HUES48 (cell line): ENCODE data around the gene ALX4.

ENCODE experiments used
- H3K27ac ChIP-seq: one replicate; pipeline ENCODE4 v1.7.0; 2013; ENCODE audit warnings: low read depth, low read length, inconsistent platforms
- H3K27me3 ChIP-seq: 2 replicates; pipeline ENCODE4 v1.6.1; 2013; ENCODE audit warnings: mild to moderate bottlenecking, low read length; ENCODE audit not compliant: control insufficient read depth, insufficient read depth
- H3K36me3 ChIP-seq: 2 replicates; pipeline ENCODE4 v1.6.1; 2013; ENCODE audit warnings: low read length; ENCODE audit not compliant: control insufficient read depth, insufficient read depth
- H3K4me1 ChIP-seq: 2 replicates; pipeline ENCODE4 v1.6.1; 2013; ENCODE audit warnings: mild to moderate bottlenecking, low read length; ENCODE audit not compliant: control insufficient read depth, insufficient read depth
- H3K4me3 ChIP-seq: 2 replicates; pipeline ENCODE4 v1.5.1; 2013; ENCODE audit warnings: mild to moderate bottlenecking, low read depth, low read length
- H3K9ac ChIP-seq: 2 replicates; pipeline ENCODE4 v1.6.1; 2013; ENCODE audit warnings: mild to moderate bottlenecking, low read depth, low read length, moderate library complexity
- H3K9me3 ChIP-seq: 2 replicates; pipeline ENCODE4 v1.6.1; 2013; ENCODE audit warnings: low read length; ENCODE audit not compliant: control insufficient read depth, insufficient read depth

ALX4 gene

DNA sequence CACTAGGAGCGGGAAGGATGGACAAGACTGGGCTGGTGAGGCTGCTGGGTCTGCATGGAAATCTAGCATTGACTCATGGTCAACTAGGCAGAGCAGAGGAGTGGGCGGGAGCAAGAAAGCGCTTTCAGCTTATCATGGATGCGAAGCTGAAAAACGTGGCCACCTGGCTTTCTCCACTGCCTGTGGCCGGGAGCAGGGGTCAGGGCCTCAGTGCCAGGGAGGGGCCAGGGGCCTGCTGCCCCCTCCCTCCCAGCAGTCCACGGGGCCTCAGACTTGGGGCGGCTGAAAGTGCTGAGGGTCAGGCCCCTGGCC, 45.5 kb downstream of the ALX4 start:
- no peaks in the 10 kb centered on the region for H3K4me1 ChIP-seq
- no peak overlapping the region for H3K4me3 ChIP-seq
- no peaks in the 10 kb centered on the region for H3K36me3 ChIP-seq
- H3K9ac ChIP-seq = no peak overlapping the region
- H3K9me3 ChIP-seq = no peaks in the 10 kb centered on the region
- no peaks in the 10 kb centered on the region for H3K27me3 ChIP-seq
- no peak overlapping the region for H3K27ac ChIP-seq

DNA sequence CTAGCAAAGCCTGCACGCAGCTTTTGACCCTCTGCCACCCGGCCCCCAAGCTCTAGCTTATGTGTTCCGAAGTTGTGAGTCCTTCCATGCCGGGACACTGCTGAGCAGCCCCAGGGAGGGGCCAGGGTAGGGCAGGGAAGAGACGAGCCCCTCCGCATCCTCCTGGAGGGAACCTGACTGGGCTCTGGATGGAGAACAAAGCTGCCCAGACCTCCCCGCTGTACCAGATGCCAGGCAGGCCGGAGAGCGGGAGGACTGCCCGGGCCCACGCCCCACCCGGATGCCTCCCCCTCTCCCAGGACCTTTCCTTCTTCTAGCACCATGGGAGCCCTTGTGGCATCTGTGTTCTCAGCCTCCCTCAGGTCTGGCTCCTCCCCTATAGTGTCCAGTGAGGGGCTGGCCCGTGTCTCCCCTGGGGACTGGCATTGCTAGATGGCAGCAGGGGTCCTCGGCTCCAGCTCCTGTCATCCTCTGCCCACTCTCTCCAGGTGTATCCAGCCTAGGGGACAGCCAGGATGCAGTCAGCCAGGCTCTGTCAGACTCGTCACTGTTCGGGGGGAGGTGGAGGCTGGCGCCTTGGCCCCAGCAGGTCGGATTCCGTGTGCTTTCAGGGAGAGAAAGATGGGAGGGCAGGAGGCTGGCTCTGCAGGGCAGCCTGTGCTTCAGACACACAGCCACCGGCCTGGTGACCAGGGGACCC, 46.1 kb downstream of the ALX4 start:
- Histone ChIP-seq H3K4me3 (no peak overlapping the region), H3K9me3 (no peaks in the 10 kb centered on the region), H3K27ac (no peak overlapping the region), H3K9ac (no peak overlapping the region), H3K36me3 (no peaks in the 10 kb centered on the region), H3K4me1 (no peaks in the 10 kb centered on the region), H3K27me3 (no peaks in the 10 kb centered on the region)

DNA sequence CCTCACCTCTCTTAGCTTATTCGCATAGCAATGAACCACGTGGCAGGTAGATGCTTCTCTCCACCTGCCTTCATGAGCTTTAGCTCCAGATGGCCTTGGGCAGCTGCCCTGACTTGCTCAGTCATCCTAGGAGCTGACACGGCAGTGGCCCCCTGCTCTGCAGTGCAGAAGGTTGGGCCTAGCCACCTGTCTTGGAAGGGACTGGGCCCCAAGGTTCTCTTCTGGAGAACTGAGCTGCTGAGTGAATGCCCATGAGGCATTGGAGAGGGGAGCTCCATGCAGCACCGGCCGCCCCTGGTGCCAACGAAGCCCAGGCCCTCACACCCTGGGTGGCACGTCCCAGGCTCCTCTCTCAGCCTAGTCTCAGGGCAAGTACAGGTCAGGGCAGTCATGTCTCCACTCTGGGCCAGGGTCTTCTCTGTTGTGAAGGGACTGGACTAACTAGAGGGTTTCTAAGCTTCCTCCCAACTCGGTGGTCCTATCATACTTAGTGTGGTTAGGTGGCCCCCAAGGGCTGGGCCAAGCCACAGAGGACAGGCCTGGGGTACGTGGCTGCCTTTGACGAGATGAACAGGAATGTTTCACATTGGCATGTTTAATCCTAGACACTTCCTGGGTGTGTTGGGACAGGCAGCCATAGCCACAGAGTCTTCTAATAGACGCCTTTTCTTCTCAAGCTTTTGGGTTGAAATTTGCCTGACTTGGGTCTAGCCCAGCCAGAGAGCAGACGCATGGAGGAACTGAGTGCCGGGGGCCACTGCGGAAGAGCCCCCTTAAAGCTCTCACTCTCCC, 47.9 kb downstream of the ALX4 start:
- H3K4me1 ChIP-seq = no peaks in the 10 kb centered on the region
- no peaks in the 10 kb centered on the region for H3K27me3 ChIP-seq
- H3K9me3 ChIP-seq = no peaks in the 10 kb centered on the region
- no peaks in the 10 kb centered on the region for H3K36me3 ChIP-seq
- no peak overlapping the region for H3K4me3 ChIP-seq
- no peak overlapping the region for H3K27ac ChIP-seq
- no peak overlapping the region for H3K9ac ChIP-seq

DNA sequence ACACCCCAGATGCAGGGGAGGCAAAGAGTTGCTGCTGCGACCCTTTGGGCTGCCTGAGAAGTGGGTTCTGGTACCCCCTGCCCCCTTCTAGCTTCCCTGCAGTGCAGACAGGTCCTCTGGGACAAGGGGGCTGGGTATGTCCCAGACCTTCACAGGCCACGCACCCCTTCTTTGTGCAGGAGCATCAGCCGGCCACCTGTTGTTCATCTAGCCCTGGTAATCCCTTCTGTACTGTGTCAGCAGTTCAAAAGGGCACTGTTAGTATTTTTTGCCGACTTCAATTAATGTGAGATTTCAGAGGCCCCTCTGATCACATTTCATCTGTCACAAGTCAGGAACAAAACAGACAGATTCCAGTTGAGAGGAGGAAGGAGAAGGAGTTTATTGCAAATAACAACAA, 49.9 kb downstream of the ALX4 start:
- no peaks in the 10 kb centered on the region for H3K9me3 ChIP-seq
- H3K36me3 ChIP-seq = no peaks in the 10 kb centered on the region
- no peaks in the 10 kb centered on the region for H3K27me3 ChIP-seq
- no peak overlapping the region for H3K9ac ChIP-seq
- H3K4me1 ChIP-seq = no peaks in the 10 kb centered on the region
- H3K27ac ChIP-seq = no peak overlapping the region
- H3K4me3 ChIP-seq = no peak overlapping the region

DNA sequence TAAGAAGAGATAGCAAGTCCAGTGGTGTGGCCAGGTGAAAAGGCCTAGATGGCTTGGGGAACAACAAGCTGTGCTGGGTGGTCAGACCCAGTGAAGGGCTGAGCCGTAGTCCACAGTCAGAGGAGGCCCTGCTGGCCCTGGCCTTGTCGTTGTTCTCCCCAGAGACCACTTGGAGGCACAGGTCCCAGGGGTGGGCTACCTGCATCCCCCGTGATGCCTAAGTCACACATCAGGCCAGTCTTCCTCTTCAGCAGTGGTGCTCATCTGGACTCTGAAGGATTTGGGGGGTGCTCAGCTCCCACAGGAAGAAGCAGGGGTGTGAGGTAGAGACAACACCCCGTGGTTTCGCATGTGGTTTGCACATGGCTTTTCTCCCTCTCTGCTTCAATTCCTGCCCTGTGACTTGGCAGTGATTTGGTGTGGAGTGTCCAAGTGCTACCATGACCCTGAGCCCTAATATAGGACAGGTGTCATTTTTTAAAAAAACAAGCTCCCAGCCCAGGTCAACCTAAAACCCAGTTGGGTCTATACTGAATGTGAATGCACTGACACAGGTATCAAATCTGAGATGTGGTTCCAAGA, 51.0 kb downstream of the ALX4 start:
- H3K27ac ChIP-seq = no peak overlapping the region
- H3K4me1 ChIP-seq = no peaks in the 10 kb centered on the region
- no peak overlapping the region for H3K4me3 ChIP-seq
- H3K9ac ChIP-seq = no peak overlapping the region
- H3K9me3 ChIP-seq = no peaks in the 10 kb centered on the region
- H3K36me3 ChIP-seq = no peaks in the 10 kb centered on the region
- no peaks in the 10 kb centered on the region for H3K27me3 ChIP-seq

DNA sequence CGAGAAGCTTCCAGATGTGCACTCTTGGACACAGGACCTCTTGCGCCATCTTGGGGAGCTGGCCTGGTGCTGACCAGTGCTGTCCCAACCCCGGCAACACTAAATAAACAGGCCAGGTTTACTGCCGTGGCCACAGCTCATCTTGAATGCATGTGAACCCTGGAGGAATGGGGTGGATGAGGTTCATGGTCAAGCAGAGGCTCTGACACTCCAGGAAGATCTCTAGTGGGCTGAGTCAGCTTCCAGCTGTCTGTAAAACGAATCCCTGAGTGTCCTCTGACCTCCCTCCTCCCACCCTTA, 51.8 kb downstream of the ALX4 start:
- H3K9ac ChIP-seq = no peak overlapping the region
- H3K4me1 ChIP-seq = no peaks in the 10 kb centered on the region
- no peak overlapping the region for H3K27ac ChIP-seq
- H3K4me3 ChIP-seq = no peak overlapping the region
- no peaks in the 10 kb centered on the region for H3K27me3 ChIP-seq
- peaks cover 4% of the 10 kb centered on the region; the same call in 1 of the 2 replicates for H3K9me3 ChIP-seq
- H3K36me3 ChIP-seq = no peaks in the 10 kb centered on the region

DNA sequence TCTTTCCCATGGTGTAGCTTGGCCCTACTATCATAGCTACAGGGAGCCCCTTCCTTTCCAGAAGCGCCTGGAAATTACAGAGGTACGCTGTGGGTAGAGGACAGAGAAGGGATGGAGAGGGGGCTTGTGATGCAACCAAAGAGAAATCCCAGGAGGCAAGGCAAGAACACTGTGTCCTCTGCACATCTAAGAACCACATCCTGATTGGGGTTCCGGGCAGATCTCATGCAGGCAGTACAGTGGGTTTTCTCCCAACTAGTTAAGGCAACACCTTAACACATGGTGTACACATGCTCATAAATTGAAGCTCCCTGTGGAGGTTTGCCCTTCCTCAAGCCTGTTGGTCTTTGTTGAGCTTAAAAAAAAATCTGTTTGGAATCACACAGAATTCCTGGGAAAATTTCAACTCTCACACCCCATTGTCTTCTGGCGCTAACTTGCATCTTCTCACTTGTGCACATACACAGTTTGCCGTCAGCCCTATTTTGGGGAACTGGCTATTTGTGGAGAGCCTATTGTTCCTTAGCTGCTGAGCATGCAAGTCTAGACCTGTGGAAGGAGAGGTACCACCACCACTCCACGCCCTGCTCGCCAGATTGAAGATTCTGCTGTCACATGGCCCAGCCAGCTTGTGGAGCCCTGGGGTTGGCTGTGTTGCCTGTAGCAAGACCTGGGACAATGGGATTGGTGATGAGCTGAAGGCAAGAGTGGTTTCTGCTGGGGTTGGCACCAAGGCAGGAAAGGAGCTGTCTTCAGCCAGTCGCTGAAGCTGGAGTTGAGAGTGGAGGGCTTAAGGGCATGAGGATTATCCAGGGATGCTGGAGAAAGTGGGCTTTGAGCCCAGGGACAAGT, 52.4 kb downstream of the ALX4 start:
- H3K27ac ChIP-seq = no peak overlapping the region
- H3K36me3 ChIP-seq = no peaks in the 10 kb centered on the region
- H3K27me3 ChIP-seq = no peaks in the 10 kb centered on the region
- H3K9ac ChIP-seq = no peak overlapping the region
- H3K4me3 ChIP-seq = no peak overlapping the region
- H3K4me1 ChIP-seq = no peaks in the 10 kb centered on the region
- H3K9me3 ChIP-seq = peaks cover 10% of the 10 kb centered on the region; the same call in 1 of the 2 replicates

DNA sequence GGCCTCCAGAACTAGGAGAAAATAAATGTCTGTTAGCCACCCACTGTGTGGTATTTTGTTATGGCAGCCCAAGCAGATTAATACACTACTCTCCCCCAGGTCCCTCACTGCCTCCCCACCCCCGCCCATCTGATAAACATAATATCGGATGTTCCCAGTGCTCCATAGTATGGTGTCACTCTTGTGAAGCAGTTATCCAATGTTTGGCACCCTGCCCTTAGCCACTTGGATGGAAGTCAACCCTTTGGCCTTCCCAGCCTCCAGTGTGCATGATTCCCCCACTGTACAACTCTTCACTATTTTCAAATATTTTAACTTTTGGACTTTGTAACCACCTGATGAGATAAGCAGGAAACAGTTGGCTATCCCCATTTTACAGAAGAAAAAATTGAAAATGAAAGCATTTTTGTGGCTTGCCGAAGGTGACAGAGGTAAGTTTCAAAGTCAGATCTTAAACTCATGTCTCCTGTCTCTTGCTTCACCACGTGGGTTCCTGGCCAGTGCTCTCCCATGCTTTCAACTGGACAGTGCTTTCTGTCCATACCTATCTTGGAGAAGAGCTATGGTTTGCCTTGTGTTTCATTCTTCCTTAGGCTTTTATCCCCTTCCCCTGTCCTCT, 53.2 kb downstream of the ALX4 start:
- Histone ChIP-seq H3K9ac (no peak overlapping the region), H3K4me3 (no peak overlapping the region), H3K27me3 (no peaks in the 10 kb centered on the region), H3K36me3 (no peaks in the 10 kb centered on the region), H3K9me3 (peaks cover 12% of the 10 kb centered on the region; the same call in 1 of the 2 replicates), H3K27ac (no peak overlapping the region), H3K4me1 (no peaks in the 10 kb centered on the region)

DNA sequence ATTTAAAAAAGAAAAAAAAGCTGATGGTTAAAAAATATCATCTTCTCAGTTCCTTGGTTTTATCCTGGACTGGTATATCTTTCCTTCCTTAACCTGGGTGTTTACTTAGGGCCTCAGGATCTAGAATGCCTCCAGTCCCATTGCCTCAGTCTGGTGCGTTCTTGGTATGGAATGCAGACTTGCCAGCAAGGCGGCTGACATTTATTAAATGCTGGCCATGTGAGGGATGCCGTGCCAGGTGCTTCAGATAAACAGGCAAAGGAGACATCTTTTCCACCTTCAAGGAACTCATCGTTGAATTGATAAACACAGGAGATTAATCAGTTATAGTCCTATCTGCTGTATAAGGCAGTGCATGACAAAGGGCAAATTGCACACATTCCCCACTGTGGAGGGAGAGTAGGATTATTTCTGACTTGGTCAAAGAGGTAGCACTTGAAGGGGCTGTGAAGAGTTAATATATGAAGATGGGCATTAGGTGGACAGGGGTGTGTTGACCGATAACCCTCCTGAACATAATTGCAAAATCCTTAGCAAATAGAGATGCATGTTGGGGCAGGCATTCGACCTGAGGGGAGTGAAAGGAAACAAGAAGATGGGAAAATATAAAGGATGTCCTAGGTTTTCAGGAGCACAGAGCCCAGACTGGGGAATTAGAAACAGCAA, 54.4 kb downstream of the ALX4 start:
- H3K9ac ChIP-seq = no peak overlapping the region
- H3K9me3 ChIP-seq = peaks cover 12% of the 10 kb centered on the region; the same call in 1 of the 2 replicates

DNA sequence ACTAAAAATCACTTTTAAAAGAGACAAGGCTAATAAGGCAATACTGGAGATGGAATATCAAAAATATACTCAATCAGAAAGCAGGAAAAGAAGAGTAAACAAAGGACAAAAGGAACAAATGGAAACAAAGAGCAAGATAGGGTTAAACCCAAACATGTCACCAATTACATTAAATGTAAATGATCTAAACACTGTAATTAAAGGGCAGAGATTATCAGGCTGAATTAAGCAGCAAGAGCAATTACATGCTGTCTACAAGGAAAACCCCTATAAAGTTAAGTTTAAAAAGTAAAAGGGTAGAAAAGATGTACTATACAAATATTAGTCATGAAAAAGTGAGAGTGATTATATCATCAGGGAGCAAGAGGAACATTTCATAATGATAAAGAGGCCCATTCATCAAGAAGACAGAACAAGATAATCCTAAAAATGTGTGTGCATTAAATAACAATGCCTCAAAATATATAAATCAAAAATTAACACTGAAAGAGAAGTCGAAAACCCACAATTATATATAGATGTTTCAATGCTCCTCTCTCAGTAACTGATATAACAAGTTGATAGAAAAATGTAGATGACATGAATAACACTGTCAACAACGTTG, 56.8 kb downstream of the ALX4 start:
- Histone ChIP-seq H3K27me3 (no peaks in the 10 kb centered on the region), H3K9ac (no peak overlapping the region), H3K27ac (no peak overlapping the region), H3K4me1 (no peaks in the 10 kb centered on the region), H3K9me3 (peaks cover 12% of the 10 kb centered on the region; the same call in 1 of the 2 replicates), H3K4me3 (no peak overlapping the region), H3K36me3 (no peaks in the 10 kb centered on the region)

More for the DNA sequence above, 54.4 kb downstream of the ALX4 start:
- H3K27ac ChIP-seq = no peak overlapping the region
- H3K36me3 ChIP-seq = no peaks in the 10 kb centered on the region
- no peaks in the 10 kb centered on the region for H3K4me1 ChIP-seq
- no peaks in the 10 kb centered on the region for H3K27me3 ChIP-seq
- no peak overlapping the region for H3K4me3 ChIP-seq
